ENCODE results near the gene BRK1.

- no peak for TF ChIP-seq RCOR1 (conservative IDR thresholded peaks at IDR 0.05; ENCODE audit: low read depth, low read length)
- TF ChIP-seq, protein P1, sequence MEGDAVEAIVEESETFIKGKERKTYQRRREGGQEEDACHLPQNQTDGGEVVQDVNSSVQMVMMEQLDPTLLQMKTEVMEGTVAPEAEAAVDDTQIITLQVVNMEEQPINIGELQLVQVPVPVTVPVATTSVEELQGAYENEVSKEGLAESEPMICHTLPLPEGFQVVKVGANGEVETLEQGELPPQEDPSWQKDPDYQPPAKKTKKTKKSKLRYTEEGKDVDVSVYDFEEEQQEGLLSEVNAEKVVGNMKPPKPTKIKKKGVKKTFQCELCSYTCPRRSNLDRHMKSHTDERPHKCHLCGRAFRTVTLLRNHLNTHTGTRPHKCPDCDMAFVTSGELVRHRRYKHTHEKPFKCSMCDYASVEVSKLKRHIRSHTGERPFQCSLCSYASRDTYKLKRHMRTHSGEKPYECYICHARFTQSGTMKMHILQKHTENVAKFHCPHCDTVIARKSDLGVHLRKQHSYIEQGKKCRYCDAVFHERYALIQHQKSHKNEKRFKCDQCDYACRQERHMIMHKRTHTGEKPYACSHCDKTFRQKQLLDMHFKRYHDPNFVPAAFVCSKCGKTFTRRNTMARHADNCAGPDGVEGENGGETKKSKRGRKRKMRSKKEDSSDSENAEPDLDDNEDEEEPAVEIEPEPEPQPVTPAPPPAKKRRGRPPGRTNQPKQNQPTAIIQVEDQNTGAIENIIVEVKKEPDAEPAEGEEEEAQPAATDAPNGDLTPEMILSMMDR (IDR thresholded peaks at IDR 0.05 in 2 of 3, conservative IDR thresholded peaks at IDR 0.05 in 1 of 3; ENCODE audit: control insufficient read depth in 2 of 3, extremely low read depth in 1 of 3, insufficient read depth in 1 of 3, low read depth in 3 of 3, low read length in 3 of 3), result no peak
- TF ChIP-seq PRDM15 (CRISPR knock-in tag; IDR thresholded peaks at IDR 0.05), result no peak
- no peak for TF ChIP-seq BHLHE40 (IDR thresholded peaks at IDR 0.05; ENCODE audit: borderline replicate concordance in 1 of 2, low read depth in 2 of 2, low read length in 1 of 2)
- TF ChIP-seq POLR2AphosphoS5 (IDR thresholded peaks at IDR 0.05; ENCODE audit: low read length), result no peak
- TF ChIP-seq ZBTB40 (IDR thresholded peaks at IDR 0.05; ENCODE audit: borderline replicate concordance), result no peak
- TF ChIP-seq DPF2 (IDR thresholded peaks at IDR 0.05), result no peak
- no peak for TF ChIP-seq EP300 (IDR thresholded peaks at IDR 0.05; ENCODE audit: borderline replicate concordance in 1 of 2, control insufficient read depth in 1 of 2, low read depth in 2 of 2, low read length in 2 of 2)
- no peak for TF ChIP-seq BRCA1 (IDR thresholded peaks at IDR 0.05; ENCODE audit: low read depth, low read length)
These were observed 1.5 kb downstream of the BRK1 start for GRCh38 chr3:10116928-10117327.

All from GM12878 (cell line).